ENCODE measurements around the gene GRIPAP1.

Gene GRIPAP1

DNA sequence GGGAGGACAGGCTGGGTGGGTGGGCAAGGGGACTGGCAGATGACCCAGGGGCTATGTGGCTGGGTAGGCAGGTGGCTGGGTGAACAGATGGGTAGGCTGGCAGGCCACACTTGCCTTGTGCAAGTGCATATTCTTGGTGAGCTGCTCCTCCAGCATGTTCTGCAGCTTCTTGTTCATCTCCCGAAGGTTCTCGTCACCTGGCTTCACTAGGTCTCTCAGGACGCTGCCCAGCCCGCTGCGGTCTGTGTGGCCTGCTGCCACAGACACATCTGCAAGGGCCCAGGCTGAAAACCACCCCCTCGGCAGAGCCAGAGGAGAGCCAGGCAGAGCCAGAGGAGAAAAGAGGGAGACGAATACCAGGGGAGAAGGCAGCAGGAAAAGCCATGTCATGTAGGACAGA, 27.0 kb downstream of the GRIPAP1 start:
- H3K4me1 Mint-ChIP-seq = peaks cover 27% of the 10 kb centered on the region
- no peak overlapping the region for H3K4me3 Mint-ChIP-seq
- DNase-seq (no peak), ATAC-seq (no peak)
- H3K9me3 Mint-ChIP-seq = no peaks in the 10 kb centered on the region
- H3K27me3 Mint-ChIP-seq = no peaks in the 10 kb centered on the region
- H3K27ac Mint-ChIP-seq = no peak overlapping the region

DNA sequence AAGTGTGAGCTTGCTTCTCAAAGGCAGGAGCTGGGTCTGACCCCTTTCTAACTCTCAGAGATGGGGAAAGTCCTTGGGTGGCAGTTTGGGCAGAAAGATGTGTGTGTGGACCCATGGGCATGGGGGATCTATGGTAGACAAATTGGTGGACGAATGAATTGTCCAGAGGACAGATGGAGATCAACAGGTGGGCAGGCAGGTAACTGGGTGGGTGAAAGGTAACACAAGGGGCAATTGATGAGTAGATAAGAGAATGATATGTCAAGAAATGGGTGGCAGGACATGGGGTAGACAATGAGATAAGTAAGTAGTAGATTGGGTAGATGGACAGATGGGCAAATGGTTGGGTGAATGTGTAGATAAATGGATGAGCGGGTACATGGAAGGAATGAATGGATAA, 27.5 kb downstream of the GRIPAP1 start:
- Mint-ChIP-seq H3K4me1 (peaks cover 27% of the 10 kb centered on the region), H3K27ac (no peak overlapping the region), H3K4me3 (no peak overlapping the region), H3K9me3 (no peaks in the 10 kb centered on the region), H3K27me3 (no peaks in the 10 kb centered on the region)
- DNase-seq (no peak), ATAC-seq (no peak)

DNA sequence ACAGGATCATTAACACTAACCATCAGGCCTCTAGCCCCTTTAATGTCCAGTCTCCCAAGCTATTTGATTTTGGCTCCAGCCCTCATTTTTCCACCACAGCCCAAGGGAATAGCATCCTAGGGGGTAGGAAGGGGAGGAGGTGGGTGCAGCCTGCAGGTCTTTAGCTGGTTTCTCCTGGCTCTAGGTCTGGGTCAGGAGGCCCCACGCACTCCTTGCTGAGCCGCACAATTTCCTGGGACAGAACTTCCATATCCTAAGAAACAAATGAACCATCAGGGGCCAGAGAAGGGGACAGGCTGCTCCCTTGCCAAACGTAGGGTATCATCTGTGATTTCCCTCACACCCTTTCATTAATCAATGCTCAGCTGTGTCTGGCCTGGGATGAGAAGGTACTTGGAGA, 28.0 kb downstream of the GRIPAP1 start:
- H3K27ac Mint-ChIP-seq = no peak overlapping the region
- H3K4me3 Mint-ChIP-seq = no peak overlapping the region
- peaks cover 27% of the 10 kb centered on the region for H3K4me1 Mint-ChIP-seq

DNA sequence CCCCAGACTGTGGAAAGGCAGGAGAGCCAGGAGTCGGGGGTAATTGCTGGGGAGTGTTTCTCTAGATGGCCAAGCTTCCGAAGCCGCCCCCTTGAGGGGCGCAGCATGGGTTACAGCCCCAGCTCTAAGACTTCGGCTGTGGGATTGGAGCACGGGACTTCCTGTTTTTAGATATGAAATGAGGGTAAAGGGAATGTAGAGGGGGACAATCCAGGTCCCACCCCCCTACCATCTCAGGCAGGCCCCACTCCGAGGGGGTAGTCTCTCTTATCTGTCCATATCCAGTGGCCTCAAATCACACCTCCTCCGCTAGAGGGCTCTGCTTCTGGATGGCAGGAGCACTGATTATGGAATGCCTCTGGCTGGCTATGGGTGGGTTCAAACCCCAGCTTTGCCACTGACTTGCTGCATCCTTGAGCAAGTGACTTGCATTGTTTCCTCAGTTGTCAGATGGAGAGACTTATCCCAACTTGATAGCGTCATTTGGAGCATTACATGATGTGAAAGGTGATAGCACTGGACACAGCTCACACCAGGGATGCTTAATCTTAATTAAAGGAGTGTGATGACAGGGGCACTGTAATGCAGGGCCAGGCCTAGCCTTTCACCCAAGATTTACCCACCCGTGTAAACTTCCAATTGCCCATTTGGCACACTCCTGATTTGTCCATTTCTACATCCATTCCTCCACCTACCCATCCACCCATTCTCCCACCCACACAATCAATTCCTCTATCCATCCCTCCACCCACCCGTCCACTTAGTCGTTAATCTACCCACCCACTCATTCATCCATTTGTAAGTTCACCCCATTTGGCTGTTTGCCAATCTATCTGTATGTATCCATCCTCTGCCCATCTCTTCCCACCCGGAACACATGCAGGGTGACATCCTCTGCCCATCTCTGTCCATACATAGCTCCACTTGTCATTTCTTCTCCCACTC, 29.6 kb downstream of the GRIPAP1 start:
- Mint-ChIP-seq H3K27ac (no peak overlapping the region), H3K4me3 (peak overlapping the region; percentile 60 to 69), H3K4me1 (peaks cover 27% of the 10 kb centered on the region), H3K27me3 (no peaks in the 10 kb centered on the region), H3K9me3 (no peaks in the 10 kb centered on the region)
- DNase-seq = peak in 1 of 2 donors; percentile 30
- peak; percentile 56 for ATAC-seq

More for the DNA sequence above, 28.0 kb downstream of the GRIPAP1 start:
- ATAC-seq (no peak), DNase-seq (no peak)
- Mint-ChIP-seq H3K9me3 (no peaks in the 10 kb centered on the region), H3K27me3 (no peaks in the 10 kb centered on the region)

DNA sequence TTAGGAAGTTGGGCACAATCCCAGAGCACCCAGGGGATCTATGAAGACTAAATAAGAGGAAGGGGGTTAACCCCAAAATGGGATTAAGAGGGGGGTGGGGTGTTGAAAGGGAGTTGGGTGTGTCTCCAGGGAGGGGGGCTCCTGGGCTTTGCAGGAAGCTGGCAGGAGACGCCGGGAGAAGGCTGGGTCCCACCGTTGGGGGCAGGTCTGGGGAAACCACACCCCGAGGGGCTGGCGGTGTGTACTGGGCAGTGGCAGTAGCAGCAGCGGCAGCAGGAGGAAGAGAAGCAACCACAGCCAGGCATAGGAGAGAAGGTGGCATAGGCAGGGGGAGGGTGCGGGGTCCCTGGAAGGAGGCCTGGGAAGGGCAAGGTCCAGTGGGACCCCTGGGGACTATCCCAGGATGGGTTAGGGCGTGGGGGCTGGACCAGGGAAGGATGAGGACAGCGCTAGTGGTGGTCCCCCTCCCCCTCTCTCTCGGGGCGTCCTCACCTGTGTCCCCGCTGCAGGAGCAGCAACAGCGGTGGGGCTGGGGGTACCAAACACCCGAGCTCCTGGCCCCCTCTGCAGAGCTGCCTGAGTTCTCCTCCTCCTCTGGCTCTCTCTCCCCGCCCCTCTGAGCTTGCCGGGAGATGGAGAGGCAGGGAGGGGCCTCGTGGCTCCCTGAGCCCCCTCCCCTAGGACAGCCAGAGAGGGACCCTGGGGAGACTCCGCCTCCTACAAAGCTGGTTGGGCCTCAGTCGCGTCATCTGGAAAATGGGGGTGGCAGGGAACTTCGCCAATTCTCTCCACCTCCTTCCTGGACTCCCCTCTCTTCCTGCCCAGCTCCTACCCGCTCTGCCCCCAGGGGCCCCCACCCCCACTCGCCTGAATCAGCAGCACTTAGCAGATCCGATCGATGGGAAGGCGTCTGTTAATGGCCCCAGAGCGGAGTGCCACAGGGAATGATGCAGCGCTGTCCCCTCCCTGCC, 30.5 kb downstream of the GRIPAP1 start, which contains the start of gene KCND1:
KCND1 (minus strand) TSS at position 596 of the 971 bp plus-strand sequence. CDS start 1,573 bp downstream, outside the sequence.
- peak; percentile 51 for ATAC-seq
- Mint-ChIP-seq H3K9me3 (no peaks in the 10 kb centered on the region), H3K4me1 (peaks cover 27% of the 10 kb centered on the region), H3K27me3 (no peaks in the 10 kb centered on the region), H3K4me3 (peak within 1 kb of the TSS; percentile 60 to 69), H3K27ac (peak within 1 kb of the TSS; percentile 67 to 83)
- DNase-seq = no peak

DNA sequence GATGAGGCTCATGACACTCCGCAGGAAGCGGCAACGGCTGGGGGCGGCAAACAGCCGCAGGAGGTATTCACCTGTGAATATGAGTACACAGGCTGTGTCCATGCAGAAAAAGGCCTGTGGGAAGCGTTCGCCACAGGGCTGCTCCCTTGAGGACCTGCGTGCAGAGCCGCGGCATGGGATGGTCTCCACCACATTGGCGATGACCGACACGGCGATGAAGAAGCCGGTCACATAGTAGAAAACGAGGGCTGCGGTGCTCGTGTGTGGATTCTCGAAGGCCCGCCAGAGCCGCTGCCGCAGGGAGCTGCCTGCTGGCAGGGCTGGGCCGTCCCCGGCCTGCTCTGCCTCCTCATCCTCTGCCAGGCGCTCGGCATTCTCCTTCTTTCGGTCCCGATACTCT, 32.6 kb downstream of the GRIPAP1 start:
- H3K4me3 Mint-ChIP-seq = no peak overlapping the region
- peaks cover 27% of the 10 kb centered on the region for H3K4me1 Mint-ChIP-seq
- ATAC-seq (no peak), DNase-seq (no peak)
- H3K9me3 Mint-ChIP-seq = no peaks in the 10 kb centered on the region
- no peak overlapping the region for H3K27ac Mint-ChIP-seq
- H3K27me3 Mint-ChIP-seq = no peaks in the 10 kb centered on the region

DNA sequence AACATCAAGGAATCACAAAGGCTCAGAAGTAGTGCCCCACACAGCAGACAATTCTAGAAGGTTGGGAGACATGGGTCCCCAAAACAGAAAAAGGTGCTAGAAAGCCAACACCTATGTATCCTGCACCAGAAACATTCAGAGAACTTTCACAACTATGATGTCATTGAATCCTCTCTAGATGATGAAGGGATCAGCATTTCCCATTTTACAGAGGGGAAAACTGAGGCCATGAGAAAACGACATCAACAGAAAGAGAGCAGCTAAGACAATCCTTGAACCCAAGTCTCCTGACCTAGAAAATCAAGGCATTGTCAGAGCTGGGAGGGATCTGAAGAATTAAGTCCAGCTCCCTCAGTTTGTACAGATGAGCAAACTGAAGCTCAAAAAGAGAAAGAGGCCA, 33.7 kb downstream of the GRIPAP1 start:
- ATAC-seq = no peak
- Mint-ChIP-seq H3K4me3 (no peak overlapping the region), H3K4me1 (peaks cover 27% of the 10 kb centered on the region), H3K9me3 (no peaks in the 10 kb centered on the region), H3K27ac (peak overlapping the region in 1 of 2 donors; percentile 56), H3K27me3 (no peaks in the 10 kb centered on the region)
- DNase-seq = no peak

DNA sequence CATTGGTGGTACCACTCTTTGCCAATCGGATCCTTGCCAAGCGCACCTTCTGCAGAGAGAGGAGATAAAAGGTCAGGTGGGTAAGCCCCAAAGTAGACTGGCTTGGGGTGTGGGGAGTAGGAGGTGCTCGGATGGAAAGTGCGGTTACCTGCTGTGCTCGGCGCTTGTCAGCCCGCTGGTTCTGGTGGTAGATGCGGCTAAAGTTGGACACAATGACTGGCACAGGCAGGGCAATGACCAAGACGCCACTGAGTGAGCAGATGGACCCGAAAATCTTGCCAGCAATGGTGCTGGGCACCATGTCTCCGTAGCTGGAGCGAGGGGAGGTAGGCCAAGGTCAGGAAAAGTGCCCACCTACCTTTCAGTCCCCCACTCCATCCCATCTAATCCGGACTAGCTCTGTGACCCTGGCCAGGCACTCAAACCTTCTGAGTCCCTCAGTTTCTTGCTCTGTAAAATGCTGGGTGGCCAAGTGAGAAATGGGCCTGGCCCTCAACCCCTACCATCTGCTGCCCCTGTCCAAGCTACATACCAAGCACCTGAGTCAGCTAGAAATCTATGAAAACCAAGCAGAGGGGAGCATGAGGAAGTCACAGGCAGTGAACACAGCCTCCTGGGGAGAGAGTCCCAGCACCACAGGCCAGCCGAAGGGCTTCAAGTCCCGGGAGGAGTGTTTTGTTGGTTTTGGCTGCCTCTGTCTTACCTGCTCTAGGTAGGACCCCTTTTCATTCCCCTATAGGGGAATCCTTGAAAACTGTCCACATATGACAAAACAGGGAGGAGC, 35.1 kb downstream of the GRIPAP1 start:
- H3K9me3 Mint-ChIP-seq = no peaks in the 10 kb centered on the region
- peaks cover 15% of the 10 kb centered on the region for H3K4me1 Mint-ChIP-seq
- no peak overlapping the region for H3K27ac Mint-ChIP-seq
- ATAC-seq (no peak), DNase-seq (no peak)
- H3K27me3 Mint-ChIP-seq = no peaks in the 10 kb centered on the region
- H3K4me3 Mint-ChIP-seq = no peak overlapping the region

DNA sequence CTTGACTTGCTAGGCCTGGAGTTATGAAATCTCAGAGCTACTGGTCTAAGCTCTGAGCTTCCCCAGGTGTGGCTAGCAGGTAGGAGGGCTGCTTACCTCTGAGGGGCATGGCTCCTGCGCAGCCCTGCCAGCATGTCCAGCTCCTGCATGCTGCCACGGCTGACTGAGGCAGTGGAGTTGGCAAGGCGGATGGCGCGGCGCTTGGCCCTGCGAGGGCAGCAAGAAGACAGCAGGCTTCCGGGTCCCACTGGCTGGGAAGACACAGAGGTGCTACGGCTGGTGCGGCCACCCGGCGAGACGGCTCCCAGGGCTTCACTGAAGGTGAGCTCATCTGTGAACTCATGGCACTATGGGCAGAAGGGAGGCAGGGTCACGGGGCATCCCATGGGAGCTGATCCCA, 36.1 kb downstream of the GRIPAP1 start:
- H3K27ac Mint-ChIP-seq = no peak overlapping the region
- ATAC-seq (no peak), DNase-seq (no peak)
- H3K27me3 Mint-ChIP-seq = no peaks in the 10 kb centered on the region
- no peaks in the 10 kb centered on the region for H3K9me3 Mint-ChIP-seq
- H3K4me1 Mint-ChIP-seq = peaks cover 6% of the 10 kb centered on the region
- no peak overlapping the region for H3K4me3 Mint-ChIP-seq

DNA sequence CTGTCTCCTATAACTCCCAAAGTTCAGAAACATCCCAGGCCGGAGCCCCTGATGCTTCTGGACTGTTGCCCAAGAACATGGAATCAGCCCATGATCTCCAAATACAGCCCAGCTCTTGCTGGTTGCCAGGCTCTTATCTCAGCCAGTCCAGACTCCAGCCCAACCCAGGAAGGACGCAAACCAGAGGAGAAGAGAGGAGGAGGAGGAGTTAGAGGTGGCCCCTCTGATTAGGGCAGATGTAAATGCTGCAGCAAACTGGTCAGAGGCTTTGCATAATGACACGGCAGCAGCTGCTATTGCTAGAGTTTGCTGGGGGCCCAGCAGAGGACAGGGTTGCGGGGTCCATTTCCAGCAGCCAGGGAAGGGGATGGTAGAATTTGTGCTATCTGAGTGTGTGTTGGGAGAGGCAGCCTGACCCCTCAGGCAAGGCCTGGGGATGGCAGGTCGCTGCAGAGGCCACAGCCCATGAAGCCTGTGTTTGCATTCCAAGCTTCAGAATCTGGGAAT, 40.4 kb downstream of the GRIPAP1 start:
- DNase-seq = no peak

DNA sequence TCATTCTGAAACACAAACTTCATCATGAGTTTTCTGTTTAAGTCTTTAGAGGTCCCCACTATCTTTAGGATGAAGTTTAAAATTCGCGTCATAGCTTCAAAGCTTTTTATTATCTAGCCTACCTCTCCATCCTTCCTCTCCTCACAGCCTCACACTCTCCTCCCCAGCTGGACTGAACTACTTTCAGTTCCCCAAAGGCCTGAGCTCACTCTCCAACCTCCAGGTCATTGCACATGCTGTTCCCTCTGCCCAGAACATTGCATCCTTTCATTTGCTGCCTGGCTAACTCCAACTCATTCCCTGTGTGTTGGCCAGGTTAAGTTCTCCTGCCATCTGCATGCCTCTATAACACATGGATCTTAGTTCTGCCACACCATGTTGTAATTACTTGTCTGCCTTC, 41.8 kb downstream of the GRIPAP1 start:
- DNase-seq = no peak
- no peaks in the 10 kb centered on the region for H3K27me3 Mint-ChIP-seq
- peaks cover 10% of the 10 kb centered on the region for H3K4me1 Mint-ChIP-seq
- H3K9me3 Mint-ChIP-seq = no peaks in the 10 kb centered on the region
- H3K4me3 Mint-ChIP-seq = peak overlapping the region in 1 of 2 donors; percentile 9
- peak overlapping the region in 1 of 2 donors; percentile 80 for H3K27ac Mint-ChIP-seq
- no peak for ATAC-seq

More for the DNA sequence above, 40.4 kb downstream of the GRIPAP1 start:
- ATAC-seq = no peak
- peak overlapping the region in 1 of 2 donors; percentile 3 for H3K27ac Mint-ChIP-seq
- H3K4me3 Mint-ChIP-seq = no peak overlapping the region
- H3K4me1 Mint-ChIP-seq = no peaks in the 10 kb centered on the region
- no peaks in the 10 kb centered on the region for H3K9me3 Mint-ChIP-seq
- H3K27me3 Mint-ChIP-seq = no peaks in the 10 kb centered on the region

DNA sequence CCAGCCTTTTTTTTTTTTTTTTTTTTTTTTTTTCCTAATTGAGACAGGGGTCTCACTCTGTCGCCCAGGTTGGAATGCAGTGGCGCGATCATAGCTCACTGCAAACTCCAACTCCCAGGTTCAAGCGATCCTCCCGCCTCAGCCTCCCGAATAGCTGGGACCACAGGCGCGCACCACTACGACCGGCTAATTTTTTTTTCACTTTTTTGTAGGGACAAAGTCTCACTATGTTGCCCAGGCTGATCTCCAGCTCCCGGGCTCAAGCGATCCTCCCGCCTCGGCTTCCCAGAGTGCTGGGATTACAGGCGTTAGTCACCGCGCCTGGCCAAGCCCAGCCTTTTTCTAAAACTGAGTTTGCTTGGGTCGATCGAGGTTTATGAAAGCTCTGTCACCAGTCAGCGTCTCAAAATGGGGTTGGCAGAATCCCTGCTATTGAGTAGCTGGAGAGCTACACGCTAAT, 43.4 kb downstream of the GRIPAP1 start:
- ATAC-seq = no peak

DNA sequence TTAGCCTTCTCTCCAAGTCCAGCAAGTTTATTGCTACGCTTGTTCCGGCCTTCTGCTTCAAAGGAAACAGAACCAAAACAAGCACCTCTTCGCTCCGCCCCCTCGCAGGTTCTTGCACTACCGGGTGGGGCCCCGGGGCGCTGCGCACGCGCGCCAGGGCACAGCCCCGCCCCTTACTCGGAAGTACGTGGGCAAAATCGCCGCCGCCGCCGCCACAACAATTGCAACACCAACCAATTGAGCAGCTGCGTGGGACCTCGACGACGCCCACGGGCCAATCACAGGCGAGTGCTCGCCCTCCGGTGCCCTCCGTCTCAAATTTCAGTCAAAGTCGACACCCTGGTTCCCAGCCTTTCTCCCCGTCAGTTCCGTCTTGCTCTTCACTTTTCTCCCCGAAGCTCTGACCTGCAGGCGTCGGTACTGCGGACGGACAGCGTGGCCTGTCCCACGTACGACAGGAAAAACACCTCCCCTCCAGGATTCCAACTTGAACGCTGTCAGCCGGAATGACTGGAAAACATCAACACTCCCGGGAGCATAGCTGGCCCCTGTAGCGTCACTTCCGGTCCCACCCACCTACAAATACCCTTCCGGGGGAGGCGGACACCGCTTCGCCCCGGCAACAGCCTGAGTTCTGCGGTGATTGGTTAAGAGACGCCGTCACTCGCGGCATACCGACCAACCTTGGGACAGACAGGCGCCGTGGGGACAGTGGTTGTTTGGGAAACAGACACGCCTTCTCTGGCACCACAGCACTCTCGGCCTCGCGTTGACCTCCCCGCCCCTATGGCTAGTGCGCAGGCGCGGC, 44.0 kb downstream of the GRIPAP1 start:
- peak; percentile 91 for ATAC-seq
- Mint-ChIP-seq H3K27ac (peak overlapping the region; percentile 100), H3K9me3 (no peaks in the 10 kb centered on the region), H3K27me3 (no peaks in the 10 kb centered on the region), H3K4me3 (peak overlapping the region; percentile 98 to 99), H3K4me1 (peaks cover 33% of the 10 kb centered on the region)
- DNase-seq = peak; percentile 92 to 95

More for the DNA sequence above, 43.4 kb downstream of the GRIPAP1 start:
- DNase-seq = peak in 1 of 2 donors; percentile 21
- Mint-ChIP-seq H3K4me3 (peak overlapping the region; percentile 98 to 99), H3K27ac (peak overlapping the region in 1 of 2 donors; percentile 100), H3K27me3 (no peaks in the 10 kb centered on the region), H3K9me3 (no peaks in the 10 kb centered on the region), H3K4me1 (peaks cover 27% of the 10 kb centered on the region)

DNA sequence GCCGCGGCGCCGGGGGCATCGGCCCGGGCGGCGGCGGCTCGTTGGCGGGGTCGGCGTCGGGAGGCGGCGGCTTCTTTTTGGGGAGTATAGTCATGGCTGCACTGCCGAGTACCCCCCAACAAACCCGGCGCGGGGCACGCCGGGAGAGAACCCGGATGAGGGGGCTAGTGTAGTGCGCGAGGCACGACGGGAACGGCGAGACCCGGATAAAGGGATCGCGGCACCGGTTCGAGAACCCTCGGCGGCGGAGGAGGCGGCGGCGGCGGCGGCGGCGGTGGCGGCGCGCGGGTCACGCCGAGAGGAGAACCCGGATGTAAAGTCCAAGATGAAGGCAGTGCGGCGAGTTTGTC, 44.6 kb downstream of the GRIPAP1 start, which contains the start of gene OTUD5:
OTUD5 (minus strand) TSS at position 131 of the 350 bp plus-strand sequence; CDS start at position 94, 37 bp downstream.
- Mint-ChIP-seq H3K27me3 (no peaks in the 10 kb centered on the region), H3K27ac (peak within 1 kb of the TSS; percentile 100), H3K4me1 (peaks cover 39% of the 10 kb centered on the region), H3K4me3 (peak within 1 kb of the TSS; percentile 98 to 99), H3K9me3 (no peaks in the 10 kb centered on the region)
- DNase-seq (peak in 1 of 2 donors; percentile 74), ATAC-seq (peak; percentile 67)

All from stimulated activated naive CD8-positive, alpha-beta T cell treated with anti-CD3 and anti-CD28 coated beads, Interleukin-15, amount 100 ng/mL, for 72 hours (primary cell).